ENCODE data around the gene RGS3. TPM values are rescaled to one million over a fixed set of nuclear protein-coding genes. Genes with fewer than 3 reads are reported as not detected.
"Not testable (repeated sequence)": the region's sequence is repeated elsewhere in the genome, so short reads cannot be mapped to it uniquely, and the experiment has no call there.

The RGS3 gene
- polyA plus RNA-seq, 3 donors from 2014 or later: 76.9 to 230 (median 90.7) TPM

GRCh38 chr9:113545068-113545467 is 81.5 kb downstream of the RGS3 start:
- Mint-ChIP-seq H3K27me3 (ENCODE audit: low read depth in 3 of 3) (peaks cover 0 to 3% (median 0%) of the 10 kb centered on the region in 3 donors), H3K4me1 (peaks cover 98 to 100% of the 10 kb centered on the region in 2 donors), H3K4me3 (peak overlapping the region in 2 of 5 donors; percentile 16 to 44), H3K9me3 (no peaks in the 10 kb centered on the region), H3K27ac (peak overlapping the region; percentile 78 to 94 (median 89)), H3K36me3 (peaks cover 0 to 38% (median 13%) of the 10 kb centered on the region in 3 donors)
- DNase-seq: no peak

GRCh38 chr9:113546566-113546965 is 83.0 kb downstream of the RGS3 start:
- H3K36me3 Mint-ChIP-seq: peaks cover 0 to 24% (median 12%) of the 10 kb centered on the region in 3 donors
- peak overlapping the region; percentile 83 to 94 (median 89) for H3K27ac Mint-ChIP-seq
- no peak for DNase-seq
- H3K27me3 Mint-ChIP-seq (ENCODE audit: low read depth in 3 of 3): no peaks in the 10 kb centered on the region
- peaks cover 92 to 99% of the 10 kb centered on the region in 2 donors for H3K4me1 Mint-ChIP-seq
- H3K9me3 Mint-ChIP-seq: no peaks in the 10 kb centered on the region
- peak overlapping the region in 3 of 5 donors; percentile 17 to 80 (median 74) for H3K4me3 Mint-ChIP-seq

GRCh38 chr9:113547501-113547900 is 84.0 kb downstream of the RGS3 start:
- DNase-seq: no peak
- Mint-ChIP-seq H3K9me3 (no peaks in the 10 kb centered on the region), H3K27ac (peak overlapping the region; percentile 83 to 94 (median 89)), H3K4me1 (peaks cover 84 to 92% of the 10 kb centered on the region in 2 donors), H3K27me3 (ENCODE audit: low read depth in 3 of 3) (no peaks in the 10 kb centered on the region), H3K36me3 (peaks cover 0 to 16% (median 3%) of the 10 kb centered on the region in 3 donors), H3K4me3 (peak overlapping the region; percentile 40 to 80 (median 74))

GRCh38 chr9:113548221-113549041 is 84.9 kb downstream of the RGS3 start:
- no peaks in the 10 kb centered on the region for H3K9me3 Mint-ChIP-seq
- peaks cover 75 to 90% of the 10 kb centered on the region in 2 donors for H3K4me1 Mint-ChIP-seq
- H3K27ac Mint-ChIP-seq: peak overlapping the region; percentile 83 to 94 (median 89)
- no peaks in the 10 kb centered on the region for H3K27me3 Mint-ChIP-seq (ENCODE audit: low read depth in 3 of 3)
- peak overlapping the region; percentile 65 to 80 (median 74) for H3K4me3 Mint-ChIP-seq
- peak in 2 of 3 donors; percentile 22 to 32 for DNase-seq
- peaks cover 0 to 12% (median 3%) of the 10 kb centered on the region in 3 donors for H3K36me3 Mint-ChIP-seq

- H3K4me3 Mint-ChIP-seq: peak overlapping the region in 3 of 5 donors; percentile 21 to 53 (median 30)
- not testable (repeated sequence) for H3K36me3 Mint-ChIP-seq; H3K9me3 Mint-ChIP-seq; H3K27me3 Mint-ChIP-seq (ENCODE audit: low read depth in 3 of 3); DNase-seq
- peak overlapping the region; percentile 72 to 94 (median 87) for H3K27ac Mint-ChIP-seq
- peaks cover 69 to 89% of the 10 kb centered on the region in 2 donors for H3K4me1 Mint-ChIP-seq
These were observed 86.4 kb downstream of the RGS3 start for GRCh38 chr9:113549892-113550291.

- Mint-ChIP-seq H3K36me3 (peaks cover 0 to 8% (median 0%) of the 10 kb centered on the region in 3 donors), H3K27me3 (ENCODE audit: low read depth in 3 of 3) (peaks cover 0 to 3% (median 2%) of the 10 kb centered on the region in 3 donors), H3K4me3 (peak overlapping the region; percentile 18 to 48 (median 22)), H3K9me3 (no peaks in the 10 kb centered on the region), H3K4me1 (peaks cover 79 to 95% of the 10 kb centered on the region in 2 donors), H3K27ac (peak overlapping the region; percentile 71 to 91 (median 86))
- no peak for DNase-seq
These were observed 93.5 kb downstream of the RGS3 start for GRCh38 chr9:113556877-113557593.

- Mint-ChIP-seq H3K27me3 (ENCODE audit: low read depth in 3 of 3) (peaks cover 0 to 3% (median 2%) of the 10 kb centered on the region in 3 donors), H3K4me3 (peak overlapping the region in 3 of 5 donors; percentile 14 to 46 (median 44)), H3K4me1 (peaks cover 93 to 100% of the 10 kb centered on the region in 2 donors), H3K27ac (peak overlapping the region; percentile 65 to 94 (median 88)), H3K9me3 (no peaks in the 10 kb centered on the region), H3K36me3 (peaks cover 0 to 10% (median 0%) of the 10 kb centered on the region in 3 donors)
- no peak for DNase-seq
These were observed 95.3 kb downstream of the RGS3 start for GRCh38 chr9:113558632-113559502.

GRCh38 chr9:113559834-113560800 is 96.6 kb downstream of the RGS3 start:
- DNase-seq: no peak
- no peaks in the 10 kb centered on the region for H3K9me3 Mint-ChIP-seq
- H3K27me3 Mint-ChIP-seq (ENCODE audit: low read depth in 3 of 3): peaks cover 0 to 5% (median 2%) of the 10 kb centered on the region in 3 donors
- H3K36me3 Mint-ChIP-seq: peaks cover 0 to 10% (median 0%) of the 10 kb centered on the region in 3 donors
- peak overlapping the region in 4 of 5 donors; percentile 10 to 45 (median 28) for H3K4me3 Mint-ChIP-seq
- H3K4me1 Mint-ChIP-seq: peaks cover 99 to 100% of the 10 kb centered on the region in 2 donors
- H3K27ac Mint-ChIP-seq: peak overlapping the region; percentile 71 to 94 (median 82)

- H3K36me3 Mint-ChIP-seq: peaks cover 0 to 3% (median 0%) of the 10 kb centered on the region in 3 donors
These were observed 99.3 kb downstream of the RGS3 start for GRCh38 chr9:113562653-113563381.

GRCh38 chr9:113563826-113564497 is 100.4 kb downstream of the RGS3 start:
- no peaks in the 10 kb centered on the region for H3K9me3 Mint-ChIP-seq
- H3K4me3 Mint-ChIP-seq: peak overlapping the region; percentile 18 to 65 (median 59)
- DNase-seq: no peak
- H3K36me3 Mint-ChIP-seq: peaks cover 0 to 3% (median 0%) of the 10 kb centered on the region in 3 donors
- peaks cover 98 to 100% of the 10 kb centered on the region in 2 donors for H3K4me1 Mint-ChIP-seq
- peak overlapping the region; percentile 62 to 87 (median 84) for H3K27ac Mint-ChIP-seq
- peaks cover 0 to 4% (median 3%) of the 10 kb centered on the region in 3 donors for H3K27me3 Mint-ChIP-seq (ENCODE audit: low read depth in 3 of 3)

More at GRCh38 chr9:113562653-113563381, 99.3 kb downstream of the RGS3 start:
- H3K27ac Mint-ChIP-seq: peak overlapping the region; percentile 59 to 88 (median 84)
- H3K27me3 Mint-ChIP-seq (ENCODE audit: low read depth in 3 of 3): peaks cover 0 to 5% (median 2%) of the 10 kb centered on the region in 3 donors
- DNase-seq: no peak
- H3K9me3 Mint-ChIP-seq: no peaks in the 10 kb centered on the region
- H3K4me3 Mint-ChIP-seq: peak overlapping the region in 3 of 5 donors; percentile 38 to 54 (median 45)
- H3K4me1 Mint-ChIP-seq: peaks cover 99 to 100% of the 10 kb centered on the region in 2 donors

Data from immature natural killer cell (primary cell).